GM21390 (cell line): ENCODE results near the gene ZNF670.
A peak's percentile ranks its signal among the peaks of the same experiment; 100 is the strongest.
"Not testable (repeated sequence)": the region's sequence is repeated elsewhere in the genome, so short reads cannot be mapped to it uniquely, and the experiment has no call there.

Source experiments
- ATAC-seq: cut with Tn5 transposase; IDR thresholded peaks from one replicate; pipeline ENCODE4 v1.9.1; 2021; ENCODE audit not compliant: unreplicated experiment

Gene ZNF670

DNA sequence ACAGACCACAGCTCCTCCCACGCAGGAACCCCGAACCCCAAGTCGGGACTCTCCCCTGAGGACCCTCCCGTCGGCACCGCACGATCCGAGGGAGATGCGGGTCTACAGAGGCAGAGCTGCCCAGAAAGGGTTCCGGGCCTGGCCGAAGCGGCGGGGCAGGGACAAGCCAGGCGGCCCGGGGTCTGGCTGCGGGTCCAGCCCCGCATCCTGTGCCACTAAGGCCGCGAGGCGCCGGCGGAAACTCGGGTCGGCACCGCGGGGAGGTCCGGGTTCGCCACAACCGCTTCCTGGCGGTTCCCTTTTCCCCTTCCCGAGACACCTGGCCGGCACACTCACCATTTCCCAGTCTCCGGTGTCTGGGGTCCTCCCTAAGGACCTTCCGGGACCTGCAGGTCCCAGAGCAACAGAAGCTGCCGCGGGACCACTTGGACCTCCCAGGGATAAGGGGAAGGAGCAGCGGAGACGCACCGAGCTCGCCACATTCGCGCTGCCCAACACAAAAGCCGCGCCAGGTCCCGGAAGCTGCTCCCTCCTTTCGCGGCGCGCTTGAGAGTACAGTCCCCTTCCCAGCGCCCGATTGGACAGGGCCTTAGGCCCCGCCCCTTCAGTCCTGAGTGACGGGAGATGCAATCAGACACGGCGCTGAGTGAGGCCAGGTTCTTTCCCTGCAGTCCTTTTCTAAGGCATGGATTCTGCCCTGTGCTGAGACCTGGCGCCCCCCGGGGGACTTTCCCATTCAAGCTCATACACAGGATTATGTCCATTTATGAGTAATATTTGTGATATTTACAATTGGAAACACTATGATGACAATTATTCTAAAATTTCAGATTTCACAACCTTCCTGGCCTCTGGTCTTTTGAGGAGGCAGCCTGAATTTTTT is at the start of gene ZNF670:
ZNF670 (minus strand) TSS at position 554 of the 883 bp plus-strand sequence; CDS start at position 339, 215 bp downstream.
- ATAC-seq, result peak; percentile 99

DNA sequence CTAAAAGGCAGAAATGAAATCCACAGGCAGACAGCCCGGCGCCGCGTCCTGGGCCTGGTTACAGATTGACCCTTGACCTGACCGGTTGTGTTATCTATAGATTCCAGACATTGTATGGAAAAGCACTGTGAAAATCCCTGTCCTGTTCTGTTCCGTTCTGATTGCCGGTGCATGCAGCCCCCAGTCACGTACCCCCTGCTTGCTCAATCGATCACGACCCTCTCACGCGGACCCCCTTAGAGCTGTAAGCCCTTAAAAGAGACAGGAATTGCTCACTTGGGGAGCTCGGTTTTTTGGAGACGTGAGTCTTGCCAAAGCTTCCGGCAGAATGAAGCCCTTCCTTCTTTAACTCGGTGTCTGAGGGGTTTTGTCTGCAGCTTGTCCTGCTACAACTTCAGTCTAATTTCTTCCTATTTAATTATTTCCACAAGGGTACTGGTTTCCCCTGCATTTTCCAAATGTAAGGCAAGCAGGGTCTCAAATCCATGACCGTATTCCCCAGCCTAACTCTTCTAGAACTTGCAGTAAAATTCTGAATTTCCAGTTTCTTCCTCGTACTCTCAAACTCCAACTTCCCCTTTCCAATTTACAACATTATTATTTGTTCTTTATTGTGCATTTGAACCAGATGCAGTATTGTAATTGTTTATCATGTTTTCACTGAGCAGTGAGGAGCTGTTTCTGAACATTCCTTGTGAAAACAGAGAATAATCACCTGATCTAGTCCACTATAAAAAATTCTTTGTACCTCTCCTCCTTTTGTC is 49.1 kb upstream of the ZNF670 start:
- not testable (repeated sequence) for ATAC-seq

- ATAC-seq, result peak; percentile 51
Measured at GRCh38 chr1:247126601-247127000, 48.0 kb upstream of the ZNF670 start.

GRCh38 chr1:247126166-247126565 is 47.6 kb upstream of the ZNF670 start:
- peak; percentile 99 for ATAC-seq

DNA sequence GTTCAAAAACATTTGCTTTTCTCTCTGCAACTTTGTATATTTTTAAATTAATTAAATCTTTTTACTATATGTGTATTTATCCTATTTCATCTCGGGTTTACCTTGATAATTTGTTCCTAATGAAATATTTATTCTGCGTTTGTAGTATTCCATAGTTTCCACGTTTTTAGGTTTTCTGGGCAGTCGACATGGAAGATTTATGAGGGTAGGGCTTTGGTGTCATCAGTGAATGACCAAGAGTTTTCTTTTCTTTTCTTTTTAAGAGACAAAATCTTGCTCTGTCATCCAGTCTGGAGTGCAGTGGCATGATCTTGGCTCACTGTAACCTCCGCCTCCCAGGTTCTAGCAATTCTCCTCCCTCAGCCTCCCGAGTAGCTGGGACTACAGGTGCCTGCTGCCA is 42.8 kb upstream of the ZNF670 start:
- ATAC-seq, result no peak

- ATAC-seq, result not testable (repeated sequence)
Measured at GRCh38 chr1:247120408-247120668, 41.7 kb upstream of the ZNF670 start.

GRCh38 chr1:247119600-247120407 is 41.2 kb upstream of the ZNF670 start:
- ATAC-seq, result no peak

- no peak for ATAC-seq
Measured at GRCh38 chr1:247118946-247119446, 40.4 kb upstream of the ZNF670 start.

- no peak for ATAC-seq
Measured at GRCh38 chr1:247115545-247115944, 36.9 kb upstream of the ZNF670 start.

DNA sequence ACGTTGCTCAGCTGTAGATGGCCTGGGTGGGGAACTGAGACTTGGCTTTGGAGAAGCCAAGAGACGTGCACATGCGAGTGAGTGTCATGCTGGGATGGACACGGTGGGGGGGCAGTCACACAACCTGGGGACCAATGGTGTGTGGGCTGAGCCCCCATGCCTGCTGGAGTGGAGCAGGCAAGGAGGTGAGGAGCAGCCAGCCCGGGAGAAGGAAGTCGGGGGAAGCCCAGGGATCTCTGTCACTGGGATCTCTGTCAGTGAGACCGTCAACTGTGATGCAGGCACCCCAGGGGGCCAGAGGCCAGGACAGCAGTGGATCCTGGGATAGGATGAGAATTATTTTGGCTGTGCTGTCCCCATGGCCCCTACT is 36.5 kb upstream of the ZNF670 start:
- ATAC-seq, result no peak

DNA sequence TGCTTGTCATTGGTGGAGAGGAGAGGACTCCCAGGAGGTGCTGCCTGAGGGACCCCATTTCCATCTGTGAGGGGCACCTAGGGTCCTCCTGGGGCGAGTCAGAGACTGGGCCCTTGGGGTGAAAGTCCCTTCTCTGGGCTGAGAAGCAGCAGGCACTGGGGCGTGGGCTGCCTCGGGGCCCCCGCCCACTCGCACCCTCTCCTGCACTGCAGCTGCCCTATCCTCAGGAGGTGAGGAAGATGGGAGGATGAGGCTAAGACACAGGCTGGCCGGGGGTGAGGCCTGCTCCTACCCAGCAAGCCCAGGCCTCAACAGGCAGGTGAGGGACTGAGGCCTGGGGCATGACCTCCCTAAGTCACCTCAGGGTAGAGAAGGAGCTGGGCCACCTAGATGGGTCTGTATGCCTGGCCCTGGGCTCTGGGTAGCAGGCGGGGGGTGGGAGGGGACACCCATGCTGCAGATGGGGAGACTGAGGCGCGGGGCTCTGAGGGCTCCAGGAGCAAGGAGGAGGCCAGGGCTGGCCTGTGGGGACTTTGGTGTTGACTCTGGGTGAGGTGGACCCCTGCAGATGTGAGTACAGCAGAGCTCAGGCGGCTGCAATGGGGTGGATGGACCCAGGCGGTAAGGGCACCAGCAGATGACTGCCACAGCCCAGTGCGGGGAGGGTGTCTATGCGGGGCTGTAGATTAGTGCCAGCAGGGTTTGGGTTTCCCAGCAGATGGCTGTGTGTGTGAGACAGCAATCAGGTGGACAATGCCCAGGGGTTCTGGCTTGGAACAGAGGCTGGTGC is 35.9 kb upstream of the ZNF670 start:
- no peak for ATAC-seq

- ATAC-seq, result no peak
Measured at GRCh38 chr1:247113733-247114271, 35.2 kb upstream of the ZNF670 start.

GRCh38 chr1:247113094-247113497 is 34.5 kb upstream of the ZNF670 start:
- ATAC-seq, result no peak

DNA sequence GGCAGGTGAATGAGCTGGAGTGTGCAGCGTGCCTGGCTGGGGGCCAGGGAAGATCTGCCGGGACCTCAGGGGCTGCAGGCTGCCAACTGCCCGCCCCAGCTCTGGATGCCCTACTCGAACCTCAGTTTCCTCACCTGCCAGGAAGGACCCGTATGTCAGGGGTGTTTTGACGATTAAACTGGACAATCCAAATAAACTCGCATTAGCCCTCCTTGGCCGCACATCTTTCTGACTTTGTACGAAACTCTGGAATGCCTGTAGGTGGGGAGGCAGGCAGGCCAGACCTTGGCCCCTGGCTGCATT is 33.8 kb upstream of the ZNF670 start:
- ATAC-seq, result no peak

DNA sequence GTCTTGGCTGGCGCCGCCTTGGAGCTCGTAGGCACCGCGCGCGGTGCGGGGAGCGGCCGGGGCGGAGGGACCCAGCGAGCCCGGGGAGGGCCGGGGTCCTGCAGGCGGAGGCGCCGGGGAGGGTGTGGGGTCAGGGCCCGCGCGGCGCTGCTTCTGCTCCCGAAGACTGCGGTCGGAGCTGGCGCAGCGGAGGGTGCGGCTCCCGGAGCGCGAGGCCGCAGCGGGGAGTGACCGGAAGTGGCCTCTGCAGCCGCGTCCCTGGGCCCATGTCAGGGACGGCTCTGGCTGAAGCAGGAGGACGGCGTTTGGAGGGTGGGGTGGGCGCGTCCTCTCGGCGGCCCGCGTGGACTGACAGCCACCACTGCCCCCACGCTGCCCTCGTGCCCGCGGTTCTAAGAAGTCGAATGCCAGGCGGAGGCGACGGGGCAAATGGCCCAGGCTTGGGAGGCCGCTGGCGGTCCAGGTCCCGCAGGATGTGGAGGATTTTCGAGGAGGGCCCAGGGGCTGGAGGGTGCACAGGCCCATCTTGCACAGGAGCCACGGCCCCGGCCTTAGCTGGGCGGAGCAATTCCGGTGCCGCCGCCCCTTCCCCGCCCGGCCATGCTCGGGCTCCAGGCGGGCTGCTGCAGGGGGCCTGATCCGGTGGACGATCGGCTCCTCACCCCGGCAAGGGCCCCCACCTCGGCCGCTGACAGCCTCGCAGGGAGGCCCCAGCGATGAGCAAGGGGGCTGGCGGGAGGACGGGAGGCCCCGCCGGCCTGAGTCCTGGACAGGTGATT is 33.3 kb upstream of the ZNF670 start:
- no peak for ATAC-seq

DNA sequence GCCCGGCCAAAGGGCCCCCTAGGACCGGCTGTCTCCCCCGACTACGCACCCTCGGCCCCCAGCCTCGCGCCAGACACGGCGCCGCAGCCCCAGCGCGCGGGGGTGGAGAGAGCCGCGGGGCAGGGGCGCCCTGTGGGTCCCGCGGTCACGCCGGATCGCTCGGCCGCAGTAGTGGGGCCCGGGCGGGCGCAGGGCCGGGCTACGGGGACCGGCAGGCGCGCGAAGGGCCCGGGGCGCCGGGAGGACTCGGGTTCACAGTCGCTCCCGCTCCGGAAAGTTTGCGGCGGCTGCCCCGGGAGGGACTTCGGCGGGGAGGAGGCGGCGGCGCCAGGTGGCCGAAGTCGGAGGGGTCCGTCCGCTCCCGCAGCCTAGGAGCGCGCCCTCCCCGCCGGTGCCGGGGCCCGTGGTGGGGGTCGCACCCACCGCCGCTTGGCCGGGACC is 32.7 kb upstream of the ZNF670 start:
- ATAC-seq, result no peak

DNA sequence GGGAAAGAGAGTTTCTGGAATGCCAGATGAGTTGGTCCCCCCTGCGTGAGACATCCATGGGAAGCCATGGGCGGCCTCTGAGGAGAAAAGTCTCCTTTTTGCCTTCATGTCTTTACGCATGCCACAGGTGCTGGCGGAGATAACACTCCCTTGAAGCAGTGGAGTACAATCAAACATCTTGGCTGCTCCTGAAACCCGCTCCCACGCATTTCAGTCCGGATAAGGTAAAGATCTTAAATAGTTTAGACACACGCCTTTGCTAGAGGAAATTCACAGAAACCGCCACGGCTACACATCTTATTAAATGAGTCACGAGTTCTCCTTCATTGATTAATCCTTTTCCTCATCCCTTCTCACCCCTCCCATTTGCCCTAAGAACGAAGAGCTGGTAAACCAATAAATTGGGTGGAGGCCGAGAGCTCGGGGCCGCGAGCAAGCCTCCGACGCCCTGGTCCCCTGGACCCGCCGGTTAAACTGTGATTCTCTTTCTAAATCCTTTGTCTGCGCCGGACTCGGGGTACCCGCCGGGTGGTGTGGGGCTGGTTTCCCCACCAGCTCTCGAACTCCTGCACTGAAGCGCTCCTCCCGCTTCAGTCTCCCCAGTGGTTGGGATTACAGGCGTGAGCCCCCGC is 32.1 kb upstream of the ZNF670 start:
- no peak for ATAC-seq

DNA sequence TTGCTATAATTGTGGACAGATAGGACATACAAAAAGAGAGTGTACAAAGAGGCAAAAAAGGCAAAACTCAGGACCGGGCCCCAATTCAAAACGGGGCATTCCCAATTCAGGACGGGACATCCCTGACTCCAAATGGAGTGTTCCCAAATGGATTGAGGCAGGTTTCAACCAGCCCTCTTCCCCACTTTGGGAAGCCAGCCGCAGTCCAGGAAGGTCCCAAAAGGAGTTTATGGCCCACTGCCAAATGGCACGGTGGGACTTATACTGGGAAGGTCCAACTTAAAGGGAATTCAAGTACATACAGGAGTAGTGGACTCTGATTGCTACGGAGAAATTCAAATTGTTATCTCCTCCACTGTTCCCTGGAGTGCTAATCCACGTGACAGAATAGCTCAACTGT is 29.1 kb upstream of the ZNF670 start:
- ATAC-seq, result no peak

- no peak for ATAC-seq
Measured at GRCh38 chr1:247105966-247106365, 27.4 kb upstream of the ZNF670 start.
